Fibroblast of the aortic adventitia (primary cell): ENCODE data around the gene KDELR3. TPM values are rescaled to one million over a fixed set of nuclear protein-coding genes. Genes with fewer than 3 reads are reported as not detected.

Experiments used
- DNase-seq: peaks from one replicate; pipeline ENCODE4 v3.0.0-alpha.2; 2010; ENCODE audit warnings: low read depth
- H3K4me3 ChIP-seq: 2 replicates; pipeline ENCODE4 v1.5.1; 2011; ENCODE audit warnings: low read depth, mild to moderate bottlenecking, control low read depth, low read length, moderate library complexity
- CTCF ChIP-seq: IDR thresholded peaks from 2 replicates; pipeline ENCODE4 v1.5.1; 2011; ENCODE audit warnings: mild to moderate bottlenecking, low read length, control low read depth, inconsistent platforms; ENCODE audit not compliant: insufficient read depth
- total RNA-seq: library from RNA; depleted of rRNA; stranded (reverse); fragments of >200 nt; gene quantifications from 2 replicates; pipeline ENCODE4 v1.2.3, GENCODE V29; 2012; ENCODE audit warnings: low replicate concordance

Gene KDELR3
- total RNA-seq, 1 donor: 183 TPM

DNA sequence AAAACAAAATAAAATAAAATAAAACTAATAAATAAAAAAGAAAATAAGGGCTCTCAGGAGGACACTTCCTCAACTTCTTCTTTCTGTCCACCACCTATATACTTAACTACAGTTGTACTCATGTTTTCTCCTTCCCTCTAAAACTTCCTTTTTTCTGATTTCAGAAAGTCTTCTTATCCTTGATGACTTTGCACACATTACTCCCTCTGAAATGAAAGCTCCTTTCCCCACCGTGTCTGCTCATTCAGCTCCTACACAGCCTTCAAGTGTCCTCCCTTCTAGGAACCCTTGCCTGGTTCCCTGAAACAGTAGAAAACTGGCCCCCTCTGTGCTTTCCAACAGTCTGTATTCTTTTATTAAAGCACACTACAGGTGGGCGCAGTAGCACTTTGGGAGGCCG is 56.5 kb downstream of the KDELR3 start:
- no peak for DNase-seq
- H3K4me3 ChIP-seq: no peak overlapping the region
- no peak for TF ChIP-seq CTCF

- TF ChIP-seq CTCF: no peak
- H3K4me3 ChIP-seq: no peak overlapping the region
- DNase-seq: no peak
These were observed 63.5 kb downstream of the KDELR3 start for GRCh38 chr22:38531251-38531938.

Other genes starting within 250 kb of the KDELR3 start
- 20.2 and 46.0 TPM in 2 replicates for gene TMEM184B, start 195.1 kb upstream of the KDELR3 start, total RNA-seq
- 31.5 and 94.7 TPM in 2 replicates for gene CSNK1E, start 150.7 kb upstream of the KDELR3 start, total RNA-seq
- gene KCNJ4, start 12.9 kb upstream of the KDELR3 start, total RNA-seq: not detected in 2 replicates
- gene DDX17, start 38.2 kb downstream of the KDELR3 start, total RNA-seq: 322 and 701 TPM in 2 replicates
- gene DMC1, start 102.1 kb downstream of the KDELR3 start, total RNA-seq: 1.3 and 5.3 TPM in 2 replicates
- gene FAM227A, start 188.3 kb downstream of the KDELR3 start, total RNA-seq: 0.74 and 2.0 TPM in 2 replicates
- 14.3 and 19.4 TPM in 2 replicates for gene CBY1, start 188.5 kb downstream of the KDELR3 start, total RNA-seq
- 32.2 and 70.4 TPM in 2 replicates for gene TOMM22, start 213.9 kb downstream of the KDELR3 start, total RNA-seq
- gene JOSD1, start 232.8 kb downstream of the KDELR3 start, total RNA-seq: 56.4 and 61.2 TPM in 2 replicates
- 19.6 and 26.8 TPM in 2 replicates for gene GTPBP1, start 237.8 kb downstream of the KDELR3 start, total RNA-seq